A673 (cell line): ENCODE results near the gene TOR4A. TPM values are rescaled to one million over a fixed set of nuclear protein-coding genes. Genes with fewer than 3 reads are reported as not detected.

ENCODE experiments used
- BruUV-seq: library from RNA; stranded (reverse); fragments of 400-500 nt; replicated peaks from 2 replicates; lab custom pipeline; 2021; lab: Mats Ljungman, UMichigan
- CTCF ChIA-PET: fragments of 300-600 bp; sonication (Branson Sonifier 250); formaldehyde crosslinking; loops from one replicate; lab custom pipeline; 2022; ENCODE audit warnings: antibody characterized with exemption; lab: Charles Lee
- POLR2A ChIA-PET: fragments of 300-600 bp; sonication (Branson Sonifier 250); formaldehyde crosslinking; loops from one replicate; lab custom pipeline; 2022; ENCODE audit warnings: antibody characterized with exemption; ENCODE audit not compliant: low non-redundant PET; lab: Charles Lee
- DNase-seq: peaks from one replicate; pipeline ENCODE4 v3.0.0-alpha.2; 2015; ENCODE audit warnings: low spot score
- H3K27ac ChIP-seq: fragments of 200-600 bp; sonication (generic); 2 replicates; pipeline ENCODE4 v1.5.1; 2016; ENCODE audit warnings: mixed run types, low read depth, mild to moderate bottlenecking, mixed read lengths, antibody characterized with exemption, low read length; ENCODE audit not compliant: poor library complexity, severe bottlenecking
- H3K27me3 ChIP-seq: fragments of 200-600 bp; sonication (generic); replicated peaks from 2 replicates; pipeline ENCODE4 v1.6.1; 2017; ENCODE audit warnings: mixed run types, low read depth, mild to moderate bottlenecking, mixed read lengths, antibody characterized with exemption, low read length; ENCODE audit not compliant: insufficient read depth, poor library complexity
- H3K36me3 ChIP-seq: fragments of 200-600 bp; sonication (generic); 2 replicates; pipeline ENCODE4 v1.6.1; 2016; ENCODE audit warnings: mixed run types, mild to moderate bottlenecking, mixed read lengths, antibody characterized with exemption, low read length; ENCODE audit not compliant: insufficient read depth, poor library complexity, severe bottlenecking
- H3K4me1 ChIP-seq: fragments of 200-600 bp; sonication (generic); 2 replicates; pipeline ENCODE4 v1.6.1; 2017; ENCODE audit warnings: mixed run types, mild to moderate bottlenecking, mixed read lengths, antibody characterized with exemption, low read length; ENCODE audit not compliant: insufficient read depth, poor library complexity, severe bottlenecking
- H3K4me3 ChIP-seq: fragments of 200-600 bp; sonication (generic); 2 replicates; pipeline ENCODE4 v1.5.1; 2016; ENCODE audit warnings: low read depth, mixed run types, mild to moderate bottlenecking, mixed read lengths, low read length; ENCODE audit not compliant: poor library complexity, severe bottlenecking
- H3K9me3 ChIP-seq: fragments of 200-600 bp; sonication (generic); 2 replicates; pipeline ENCODE4 v1.6.1; 2016; ENCODE audit warnings: mixed run types, low read depth, mild to moderate bottlenecking, mixed read lengths, antibody characterized with exemption, low read length; ENCODE audit not compliant: poor library complexity, severe bottlenecking
- EZH2 ChIP-seq: fragments of 200-600 bp; sonication (generic); IDR thresholded peaks from 2 replicates; pipeline ENCODE4 v1.6.1; 2017; ENCODE audit warnings: borderline replicate concordance, low read depth, mild to moderate bottlenecking, mixed read lengths, antibody characterized with exemption, low read length; ENCODE audit not compliant: poor library complexity, severe bottlenecking
- intact Hi-C: fragments of 100-400 bp; cut with micrococcal nuclease; formaldehyde crosslinking; loops from one replicate; pipeline ENCODE4 v1.10.0; 2022; ENCODE audit not compliant: unreplicated experiment
- total RNA-seq: library from RNA; stranded (reverse); gene quantifications from 2 replicates; pipeline ENCODE4 v1.2.3, GENCODE V29; 2021
- TF ChIP-seq, protein P1 (sequence below): fragments of 300-800, 200-600 bp; sonication (generic); conservative IDR thresholded peaks from 2 replicates; pipeline ENCODE4 v1.5.1; 2017; ENCODE audit warnings: low read depth, mild to moderate bottlenecking, antibody characterized with exemption, low read length, moderate library complexity, mixed read lengths

TOR4A gene
- total RNA-seq, 1 experiment from 2014 or later = 0.82 TPM

DNA sequence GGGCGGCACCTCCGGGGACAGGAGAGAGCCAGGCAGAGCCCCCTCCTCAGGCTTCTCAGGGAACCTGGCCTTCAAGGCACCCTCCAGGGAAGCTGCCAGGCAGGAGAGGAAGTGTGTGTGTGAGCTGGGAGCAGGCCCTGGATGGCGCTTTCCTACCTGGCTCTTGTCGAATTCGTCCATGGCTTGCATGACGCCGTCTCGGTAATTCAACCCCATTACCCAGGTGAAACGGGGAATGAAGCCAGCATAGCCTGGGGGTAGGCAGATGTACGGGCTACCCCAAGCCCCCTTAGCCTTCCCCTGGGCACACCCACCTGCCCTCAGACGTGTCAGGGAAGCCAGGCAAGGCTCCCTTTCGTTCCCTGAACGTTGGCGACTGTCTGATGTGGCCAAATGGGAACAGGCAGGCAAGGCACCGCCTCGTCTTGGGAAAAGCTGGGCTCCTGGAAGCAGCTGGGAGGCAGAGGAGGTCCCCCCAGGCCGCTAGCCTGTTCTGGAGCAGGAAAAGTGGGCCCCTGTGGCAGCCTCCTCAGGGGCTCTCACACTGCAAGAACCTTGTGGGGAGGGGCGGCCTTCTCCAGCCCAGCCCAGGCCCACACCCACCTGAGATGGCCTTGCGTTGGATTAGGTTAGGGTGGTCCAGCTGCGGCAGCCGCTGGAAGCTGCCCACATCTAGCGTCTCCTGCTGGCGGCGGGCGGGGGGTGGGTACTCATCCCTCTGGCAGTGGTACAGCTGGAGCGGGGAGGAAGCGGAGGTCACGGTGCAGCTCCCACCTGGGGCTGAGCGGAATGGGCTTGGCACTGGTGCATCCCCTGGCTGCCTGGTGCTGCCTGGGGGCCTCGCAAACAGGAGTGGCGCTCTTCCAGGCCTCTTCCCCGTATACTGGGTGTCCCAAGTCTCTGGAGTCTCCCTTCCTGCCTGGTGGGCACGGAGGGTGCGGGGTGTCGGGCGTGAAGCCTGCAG is 32.8 kb upstream of the TOR4A start:
- peak overlapping the region; percentile 35 for H3K27ac ChIP-seq
- CTCF ChIA-PET = no interaction called here

DNA sequence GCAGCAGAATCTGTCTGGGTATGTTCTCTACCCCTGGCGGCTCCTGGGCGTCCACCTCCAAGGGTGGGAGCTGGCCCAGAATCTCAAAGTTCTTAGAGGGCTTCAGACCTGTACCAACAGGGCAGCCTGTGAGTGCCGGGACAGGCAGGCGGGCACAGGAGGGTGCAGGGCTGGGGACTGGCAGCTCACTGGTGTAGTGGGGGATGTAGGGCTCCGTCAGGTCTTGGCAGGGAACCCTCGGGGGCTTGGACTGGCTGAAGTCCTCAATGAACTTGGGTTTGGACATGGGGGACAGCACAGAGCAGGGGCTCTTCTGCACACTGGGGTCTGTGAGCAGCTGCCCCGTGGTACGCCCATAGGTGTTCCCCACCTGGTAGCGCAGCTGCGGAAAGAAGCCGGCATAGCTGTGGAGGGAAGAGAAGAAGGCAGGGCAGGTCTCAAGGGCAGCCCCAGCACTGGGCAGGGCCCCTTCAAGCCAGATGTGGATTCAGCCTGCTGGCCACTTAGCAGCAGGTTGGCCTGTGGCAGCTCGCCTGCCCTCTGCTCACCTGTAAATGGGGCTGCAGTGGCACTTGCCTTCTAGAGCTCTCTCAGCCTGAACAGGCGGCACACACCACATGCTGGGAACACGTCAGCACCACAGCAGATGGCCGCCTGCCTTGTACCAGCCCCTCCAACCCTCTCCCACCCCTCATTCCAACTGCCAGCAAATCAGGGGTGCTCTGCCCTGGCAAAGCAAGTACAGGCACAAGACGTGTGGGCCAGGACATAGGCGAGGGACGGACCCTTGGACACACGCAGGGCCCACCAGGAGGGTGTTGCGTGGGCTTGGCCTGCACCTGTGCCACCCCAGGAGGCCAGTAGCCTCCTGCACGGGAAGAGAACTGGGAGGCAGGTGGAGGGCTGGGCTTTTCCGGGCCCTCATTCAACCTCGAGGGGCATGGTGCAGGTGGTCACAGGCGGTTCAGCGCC is 31.8 kb upstream of the TOR4A start:
- ChIA-PET CTCF (no interaction called here), POLR2A (interaction anchor here (0.7 kb wide), 1 partner anchor 9 kb away, joined by 7 read pairs; no protein-coding TSS in a partner anchor)
- no peak overlapping the region for H3K27ac ChIP-seq
- no peak for TF ChIP-seq EZH2
- TF ChIP-seq, protein P1, sequence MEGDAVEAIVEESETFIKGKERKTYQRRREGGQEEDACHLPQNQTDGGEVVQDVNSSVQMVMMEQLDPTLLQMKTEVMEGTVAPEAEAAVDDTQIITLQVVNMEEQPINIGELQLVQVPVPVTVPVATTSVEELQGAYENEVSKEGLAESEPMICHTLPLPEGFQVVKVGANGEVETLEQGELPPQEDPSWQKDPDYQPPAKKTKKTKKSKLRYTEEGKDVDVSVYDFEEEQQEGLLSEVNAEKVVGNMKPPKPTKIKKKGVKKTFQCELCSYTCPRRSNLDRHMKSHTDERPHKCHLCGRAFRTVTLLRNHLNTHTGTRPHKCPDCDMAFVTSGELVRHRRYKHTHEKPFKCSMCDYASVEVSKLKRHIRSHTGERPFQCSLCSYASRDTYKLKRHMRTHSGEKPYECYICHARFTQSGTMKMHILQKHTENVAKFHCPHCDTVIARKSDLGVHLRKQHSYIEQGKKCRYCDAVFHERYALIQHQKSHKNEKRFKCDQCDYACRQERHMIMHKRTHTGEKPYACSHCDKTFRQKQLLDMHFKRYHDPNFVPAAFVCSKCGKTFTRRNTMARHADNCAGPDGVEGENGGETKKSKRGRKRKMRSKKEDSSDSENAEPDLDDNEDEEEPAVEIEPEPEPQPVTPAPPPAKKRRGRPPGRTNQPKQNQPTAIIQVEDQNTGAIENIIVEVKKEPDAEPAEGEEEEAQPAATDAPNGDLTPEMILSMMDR = no peak
- BruUV-seq = no TSS peak
- no peaks in the 10 kb centered on the region for H3K9me3 ChIP-seq
- H3K4me1 ChIP-seq = peaks cover 26% of the 10 kb centered on the region
- H3K27me3 ChIP-seq = no peaks in the 10 kb centered on the region
- peaks cover 24% of the 10 kb centered on the region for H3K36me3 ChIP-seq
- DNase-seq = no peak
- intact Hi-C loops = no loop called here
- no peak overlapping the region for H3K4me3 ChIP-seq

More for the DNA sequence above, 32.8 kb upstream of the TOR4A start:
- TF ChIP-seq, protein P1 = no peak; the same call in 1 of the 2 replicates
- no peak for TF ChIP-seq EZH2
- peaks cover 24% of the 10 kb centered on the region for H3K36me3 ChIP-seq
- H3K4me1 ChIP-seq = peaks cover 26% of the 10 kb centered on the region
- intact Hi-C loops = no loop called here
- POLR2A ChIA-PET = interaction anchor here (0.7 kb wide), 1 partner anchor 8 kb away, joined by 7 read pairs; no protein-coding TSS in a partner anchor
- no peak for DNase-seq
- H3K9me3 ChIP-seq = no peaks in the 10 kb centered on the region
- H3K4me3 ChIP-seq = no peak overlapping the region
- no TSS peak for BruUV-seq
- H3K27me3 ChIP-seq = no peaks in the 10 kb centered on the region
